ENCODE results near the gene KCNMA1.

The KCNMA1 gene

DNA sequence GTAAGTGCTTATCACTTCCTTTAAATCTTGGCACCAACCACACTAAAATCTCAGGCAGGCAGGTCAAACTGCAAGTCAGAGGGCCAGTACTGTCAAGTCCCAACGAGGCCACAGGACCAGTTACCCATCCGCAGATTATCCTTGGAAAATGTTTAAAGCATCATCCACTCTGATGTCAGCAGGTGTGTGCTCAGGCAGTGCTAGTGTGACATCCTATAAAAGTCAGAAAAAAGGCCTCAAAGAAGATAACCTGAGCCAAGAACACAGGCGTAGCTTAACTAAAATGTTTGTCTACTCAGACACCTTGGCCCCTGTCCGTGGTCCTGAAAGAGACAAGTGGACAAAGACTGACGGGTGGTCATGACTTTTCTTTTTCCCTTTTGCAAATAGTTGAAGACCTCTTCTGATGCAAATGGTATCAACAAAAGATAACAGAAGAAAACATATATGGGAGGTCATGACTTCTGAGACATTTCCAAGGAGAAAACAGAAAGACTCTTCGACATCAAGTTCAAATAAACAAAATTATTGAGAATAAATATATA is 309.3 kb downstream of the KCNMA1 start:
- DNase-seq (ENCODE audit: low spot score) = no peak

DNA sequence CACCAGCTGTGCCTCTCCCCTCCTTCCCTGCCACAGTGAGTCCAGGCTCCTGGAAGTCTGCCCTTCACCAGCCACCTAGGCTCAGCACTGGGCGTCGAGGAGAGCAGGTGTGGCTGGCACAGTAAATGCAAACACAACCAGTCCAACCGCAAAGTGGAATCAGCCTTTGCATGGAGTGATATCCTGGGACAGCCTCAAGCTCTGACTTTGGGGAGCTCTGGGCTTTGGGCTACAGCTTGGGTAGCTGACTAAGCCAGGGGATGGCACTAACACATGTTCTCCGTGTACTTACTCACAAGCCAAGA is 312.4 kb downstream of the KCNMA1 start:
- no peak for DNase-seq (ENCODE audit: low spot score)

- no peak for DNase-seq (ENCODE audit: low spot score)
Observed at GRCh38 chr10:77321838-77322237, 315.8 kb downstream of the KCNMA1 start.

DNA sequence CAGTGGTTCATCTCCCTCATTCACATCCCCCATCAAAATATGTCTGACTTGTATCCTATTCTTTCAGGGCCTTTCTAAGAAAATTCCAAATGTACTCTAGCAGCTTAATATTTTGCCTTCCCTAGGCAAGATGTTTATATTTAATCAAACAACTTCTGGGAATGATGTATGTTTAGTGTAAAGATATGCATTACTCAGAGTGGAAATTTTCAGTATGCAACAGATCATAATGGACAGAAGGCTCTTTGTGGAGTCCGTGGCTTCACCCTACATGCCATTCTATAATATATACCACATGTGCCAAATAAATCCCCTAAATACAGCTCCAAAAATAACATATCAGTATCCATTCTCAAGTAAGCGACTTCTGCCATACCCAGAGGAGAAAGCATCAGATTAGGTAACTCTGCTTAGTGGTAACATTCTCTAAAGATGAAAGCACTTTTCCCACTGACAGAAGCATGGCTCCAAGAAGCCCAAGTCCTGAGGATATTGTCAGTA is 316.6 kb downstream of the KCNMA1 start:
- DNase-seq (ENCODE audit: low spot score) = no peak

- DNase-seq (ENCODE audit: low spot score) = no peak
Observed at GRCh38 chr10:77319557-77319956, 318.1 kb downstream of the KCNMA1 start.

- no peak for DNase-seq (ENCODE audit: low spot score)
Observed at GRCh38 chr10:77318739-77319138, 318.9 kb downstream of the KCNMA1 start.

- no peak for DNase-seq (ENCODE audit: low spot score)
Observed at GRCh38 chr10:77317221-77317620, 320.4 kb downstream of the KCNMA1 start.

GRCh38 chr10:77315496-77316129 is 322.0 kb downstream of the KCNMA1 start:
- no peak for DNase-seq (ENCODE audit: low spot score)

- no peak for DNase-seq (ENCODE audit: low spot score)
Observed at GRCh38 chr10:77313066-77313750, 324.4 kb downstream of the KCNMA1 start.

- DNase-seq (ENCODE audit: low spot score) = no peak
Observed at GRCh38 chr10:77311186-77311585, 326.4 kb downstream of the KCNMA1 start.

DNA sequence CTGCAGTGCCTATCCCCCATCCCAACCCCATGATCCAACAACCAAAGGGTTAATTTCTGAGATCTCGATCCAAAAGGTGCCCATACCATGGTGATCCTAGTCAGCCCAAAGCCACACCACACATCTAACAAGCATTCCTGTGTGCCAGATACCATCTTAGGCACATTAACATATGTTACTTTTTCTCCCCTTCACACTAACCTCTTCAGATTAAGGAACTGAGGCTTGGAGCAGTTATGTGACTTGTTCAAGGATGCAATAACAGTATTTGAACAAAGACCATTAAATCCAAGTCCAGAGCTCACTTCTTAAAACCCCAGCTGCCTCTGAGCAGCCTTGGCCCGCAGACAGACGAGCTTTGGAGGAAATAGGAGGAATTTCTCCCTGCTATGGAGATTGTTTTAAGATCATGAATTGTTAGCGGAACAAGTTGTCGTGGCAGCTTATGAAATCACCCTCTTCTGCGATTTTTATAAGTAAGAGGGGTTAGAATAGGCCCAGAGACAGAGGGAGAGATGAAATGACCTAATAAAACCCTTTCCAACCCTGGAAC is 327.2 kb downstream of the KCNMA1 start:
- DNase-seq (ENCODE audit: low spot score) = no peak

DNA sequence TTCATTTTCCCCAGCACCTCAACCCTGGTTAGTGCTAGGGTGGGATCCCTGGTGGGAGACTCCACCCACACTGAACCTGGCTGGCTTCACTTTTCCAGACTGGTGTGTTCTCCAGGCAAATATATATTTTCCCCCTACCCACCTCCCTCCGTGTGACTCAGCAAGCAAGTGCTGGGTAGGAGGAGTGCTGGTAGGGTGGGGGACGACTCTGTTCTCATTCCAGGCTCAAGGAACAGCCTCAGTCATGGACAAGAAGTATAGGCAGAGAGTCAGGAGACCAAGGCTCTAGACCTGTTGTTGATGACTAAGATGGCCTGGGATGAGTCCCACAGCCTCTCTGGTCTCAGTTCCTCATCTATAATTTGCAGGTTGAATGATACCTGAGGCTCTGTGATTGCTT is 328.1 kb downstream of the KCNMA1 start:
- no peak for DNase-seq (ENCODE audit: low spot score)

DNA sequence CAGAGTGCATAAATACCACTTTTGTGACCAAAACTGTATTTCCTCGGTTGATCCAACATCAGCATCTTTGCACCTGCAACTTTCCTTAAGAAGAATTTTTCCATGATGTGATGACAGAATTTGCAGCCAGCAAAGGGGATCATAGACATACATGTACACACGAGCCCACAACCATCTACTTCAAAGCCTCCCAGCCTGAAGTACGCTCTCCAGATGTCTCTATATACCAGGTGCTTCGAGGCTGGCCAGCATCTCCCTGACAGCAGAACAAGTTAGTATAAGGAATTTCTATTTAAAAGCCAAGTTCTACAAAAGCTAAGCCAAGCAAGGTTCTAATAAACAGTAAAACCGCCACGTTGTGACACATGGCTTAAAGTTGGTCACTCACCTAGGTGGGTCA is 328.5 kb downstream of the KCNMA1 start:
- DNase-seq (ENCODE audit: low spot score) = no peak

DNA sequence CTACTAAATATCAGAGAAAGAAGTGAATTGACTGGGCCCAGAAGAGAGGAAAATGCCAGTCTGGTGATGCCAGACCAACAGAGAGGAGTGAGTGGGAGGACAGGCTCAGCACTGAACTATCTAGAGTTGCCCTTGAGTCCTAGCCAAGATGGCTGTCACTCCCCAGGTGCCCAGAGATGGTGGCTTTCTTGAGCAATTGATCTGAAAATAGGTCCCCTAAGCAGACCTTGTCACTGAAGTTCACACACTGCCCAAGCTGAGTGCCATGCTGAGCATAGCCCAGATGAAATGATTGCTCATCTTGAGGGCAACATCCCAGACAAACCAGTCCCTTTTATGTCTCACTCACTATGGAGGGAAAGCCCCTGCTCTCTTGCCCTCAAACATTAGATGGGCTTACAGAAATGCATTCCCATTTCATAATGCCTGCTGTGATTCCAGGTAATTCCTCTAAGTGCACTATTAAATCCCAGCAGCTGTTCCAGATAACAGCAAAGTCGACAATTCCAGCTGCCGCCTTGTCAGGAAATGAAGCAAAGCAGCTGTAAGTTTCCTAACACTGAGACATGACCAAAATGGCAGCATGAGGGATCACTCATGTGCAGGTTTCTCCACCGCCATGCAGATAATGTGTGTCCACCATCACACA is 329.4 kb downstream of the KCNMA1 start:
- no peak for DNase-seq (ENCODE audit: low spot score)

- DNase-seq (ENCODE audit: low spot score) = no peak
Observed at GRCh38 chr10:77306666-77307065, 330.9 kb downstream of the KCNMA1 start.

DNA sequence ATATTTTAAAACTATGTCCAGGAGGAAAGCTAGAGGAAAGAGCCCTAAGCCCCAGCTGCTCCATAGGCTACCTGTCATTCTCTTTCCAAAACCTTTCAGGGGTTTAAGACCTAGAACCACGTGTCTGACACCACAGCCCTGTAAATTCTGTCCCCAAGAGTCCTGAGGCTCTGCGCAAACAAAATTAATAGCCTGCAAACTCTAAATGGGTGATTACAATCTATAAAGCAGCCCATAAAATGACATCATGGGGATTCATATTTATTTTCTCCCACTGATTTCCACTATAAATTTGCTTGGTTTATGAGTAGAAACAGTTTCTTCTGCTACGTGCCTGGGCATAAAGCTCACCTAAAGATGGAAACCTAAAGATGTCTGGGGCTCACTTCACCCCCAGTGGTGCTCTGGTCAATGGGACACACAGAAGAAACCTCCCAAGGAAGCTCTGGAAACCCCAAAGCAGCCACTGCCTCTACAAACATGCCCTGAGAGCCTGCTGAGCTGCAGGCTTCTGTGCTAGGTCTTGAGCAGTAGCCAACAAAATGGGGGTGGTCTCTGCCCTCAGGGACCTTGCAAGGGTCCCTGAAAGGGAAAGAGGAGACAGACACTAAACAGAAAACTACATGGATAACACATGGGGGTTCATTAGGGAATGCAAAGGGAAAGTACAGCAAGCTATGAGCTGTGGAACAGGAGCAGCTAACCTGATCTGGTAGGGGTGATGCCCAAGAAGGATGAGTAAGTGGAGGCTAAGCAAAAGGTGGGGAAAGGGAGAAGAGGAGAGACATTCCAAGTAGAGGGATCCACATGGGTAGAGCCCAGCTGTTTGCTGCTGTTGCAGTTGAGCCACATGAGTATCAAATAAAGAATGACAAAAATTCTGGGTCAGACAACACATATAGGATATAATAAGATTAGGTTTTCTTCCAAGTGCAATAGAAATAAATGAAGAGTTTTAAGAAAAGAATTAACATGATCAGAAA is 331.7 kb downstream of the KCNMA1 start:
- DNase-seq (ENCODE audit: low spot score) = no peak

DNA sequence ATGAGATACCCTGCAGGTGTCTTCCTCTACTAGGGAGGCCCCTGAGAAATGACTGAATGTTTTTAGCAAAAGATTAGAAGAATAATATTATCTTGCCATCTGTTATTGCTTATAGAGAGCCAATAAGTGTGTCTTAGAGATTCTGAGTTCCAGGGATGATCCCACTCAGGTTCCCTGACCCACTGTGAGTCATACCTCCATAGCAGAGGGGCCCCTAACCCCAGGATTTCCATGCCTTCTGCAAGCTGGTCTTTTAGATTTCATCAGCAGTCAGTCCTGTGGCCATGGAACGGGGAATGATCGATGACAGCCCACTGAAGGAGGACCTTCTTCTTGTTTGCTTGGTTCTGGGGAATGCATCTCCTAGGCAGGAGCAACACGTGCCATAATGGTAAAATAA is 333.4 kb downstream of the KCNMA1 start:
- DNase-seq (ENCODE audit: low spot score) = no peak

DNA sequence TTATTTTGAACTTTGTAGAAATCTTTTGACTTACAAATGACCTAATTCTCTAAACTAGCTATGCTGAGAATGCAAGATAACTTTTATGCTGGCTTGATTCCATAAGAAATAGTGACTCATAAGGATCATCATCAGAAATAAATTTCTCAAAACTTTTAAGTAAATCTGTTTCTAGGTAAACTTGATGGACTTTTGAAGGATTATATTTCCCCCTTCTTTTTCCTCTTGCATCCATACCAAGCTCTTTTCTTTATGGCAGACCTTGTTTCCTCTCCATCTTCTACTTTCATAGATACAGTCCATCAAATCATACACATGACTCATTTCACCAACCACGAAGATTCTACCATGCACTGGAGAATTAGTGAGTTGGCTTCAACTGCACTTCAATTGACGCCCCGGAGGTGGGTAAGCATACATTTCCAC is 336.3 kb downstream of the KCNMA1 start:
- DNase-seq (ENCODE audit: low spot score) = no peak

DNA sequence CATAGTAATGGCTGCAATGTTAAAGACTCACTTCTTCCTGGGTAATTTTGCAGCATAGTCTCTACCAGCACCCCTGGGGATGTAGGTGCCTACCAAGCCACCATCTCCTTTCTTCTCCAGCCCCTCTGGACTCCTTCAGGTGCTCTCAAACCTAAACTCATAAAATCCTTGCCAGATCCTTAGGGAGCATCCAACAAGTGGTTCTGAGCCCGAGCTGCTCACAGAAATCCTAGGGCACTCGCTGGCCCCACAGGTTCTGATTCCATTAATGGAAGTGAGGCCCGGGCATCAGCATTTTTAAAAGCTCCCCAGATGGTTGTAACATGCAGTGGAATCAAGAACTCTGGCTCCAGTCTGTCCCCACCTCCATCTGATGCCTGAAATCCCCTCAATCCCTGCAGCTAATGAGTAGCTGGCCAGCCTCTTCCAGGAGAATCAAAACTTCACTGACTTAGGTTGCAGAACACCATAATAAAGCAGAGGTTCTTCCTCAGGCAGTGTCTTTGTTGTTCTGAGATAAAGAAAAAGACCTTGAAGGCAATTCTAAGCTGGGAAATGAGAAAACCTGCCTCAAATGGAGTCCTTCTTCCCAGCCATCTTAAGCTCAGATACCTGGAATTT is 336.8 kb downstream of the KCNMA1 start:
- no peak for DNase-seq (ENCODE audit: low spot score)

DNA sequence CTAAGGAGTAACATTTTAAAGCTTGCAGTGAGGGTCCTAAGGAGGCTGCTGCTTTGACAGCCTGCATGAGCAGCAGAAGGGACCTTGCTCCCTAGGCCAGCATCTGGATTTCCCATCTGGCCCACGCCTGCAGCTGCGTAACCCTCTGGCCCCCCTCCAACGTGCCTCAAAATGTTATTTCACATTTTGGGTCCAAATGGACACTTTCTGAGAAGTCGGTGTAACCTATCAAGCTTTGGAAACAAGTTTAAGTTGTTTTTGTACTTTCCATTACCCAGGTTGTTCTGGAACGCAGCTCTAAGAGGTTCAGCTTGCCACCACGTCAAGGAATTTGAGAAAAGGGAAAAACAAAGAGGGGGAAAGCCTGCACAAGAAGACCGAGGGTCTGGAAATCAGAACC is 338.3 kb downstream of the KCNMA1 start:
- no peak for DNase-seq (ENCODE audit: low spot score)

DNA sequence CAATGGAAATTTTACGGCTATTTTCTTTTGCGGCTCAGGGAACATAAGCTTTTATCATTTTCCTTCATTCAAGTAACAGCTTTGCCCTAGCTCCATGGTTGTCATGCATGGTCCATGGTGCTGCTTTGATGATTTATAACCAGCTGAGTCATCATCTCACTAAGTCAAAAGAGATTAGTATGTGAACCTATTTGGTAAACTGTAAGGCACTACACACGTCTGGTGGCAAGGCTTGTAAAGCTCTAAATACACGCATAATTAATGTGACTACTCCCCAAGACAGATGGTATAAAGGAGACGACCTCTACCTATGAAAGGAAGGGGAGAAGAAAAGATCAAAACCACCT is 340.2 kb downstream of the KCNMA1 start:
- no peak for DNase-seq (ENCODE audit: low spot score)

All from left forelimb (tissue), 1 donor.